Eye (tissue), 1 donor: ENCODE measurements around the gene BCL7A.
A peak's percentile ranks its signal among the peaks of the same experiment; 100 is the strongest.

ENCODE experiments used
- DNase-seq: peaks from one replicate; pipeline ENCODE4 v3.0.0-alpha.2; 2015

Gene BCL7A

DNA sequence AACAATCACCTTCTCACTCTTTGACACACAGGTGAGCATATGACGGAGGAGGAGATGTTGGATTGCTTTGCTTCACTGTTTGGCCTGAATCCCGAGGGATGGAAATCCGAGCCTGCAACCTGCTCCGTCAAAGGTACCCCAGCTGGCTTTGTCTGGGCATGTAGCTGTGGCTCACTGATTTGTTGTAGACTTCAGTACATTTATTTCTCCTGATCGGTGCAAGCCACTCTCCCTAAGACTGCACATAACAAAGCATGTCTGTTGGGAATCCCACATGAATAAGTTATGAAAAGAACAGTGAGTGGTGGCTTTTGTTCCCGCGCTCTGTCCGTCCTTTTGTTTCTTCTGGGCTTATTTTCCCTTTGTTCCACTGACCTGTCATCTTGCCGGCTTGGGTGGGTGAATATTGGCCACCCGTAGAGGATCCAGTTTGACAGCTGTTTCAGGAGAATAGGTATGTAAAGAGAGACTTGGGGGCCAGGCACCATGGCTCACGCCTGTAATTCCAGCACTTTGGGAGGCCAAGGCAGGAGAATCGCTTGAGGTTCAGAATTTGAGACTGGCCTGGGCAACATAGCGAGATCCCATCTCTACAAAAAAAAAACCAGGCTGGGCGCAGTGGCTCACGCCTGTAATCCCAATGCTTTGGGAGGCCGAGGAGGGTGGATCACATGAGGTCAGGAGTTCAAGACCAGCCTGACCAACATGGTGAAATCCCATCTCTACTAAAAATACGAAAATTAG is 20.0 kb upstream of the BCL7A start:
- DNase-seq, result peak; percentile 88

DNA sequence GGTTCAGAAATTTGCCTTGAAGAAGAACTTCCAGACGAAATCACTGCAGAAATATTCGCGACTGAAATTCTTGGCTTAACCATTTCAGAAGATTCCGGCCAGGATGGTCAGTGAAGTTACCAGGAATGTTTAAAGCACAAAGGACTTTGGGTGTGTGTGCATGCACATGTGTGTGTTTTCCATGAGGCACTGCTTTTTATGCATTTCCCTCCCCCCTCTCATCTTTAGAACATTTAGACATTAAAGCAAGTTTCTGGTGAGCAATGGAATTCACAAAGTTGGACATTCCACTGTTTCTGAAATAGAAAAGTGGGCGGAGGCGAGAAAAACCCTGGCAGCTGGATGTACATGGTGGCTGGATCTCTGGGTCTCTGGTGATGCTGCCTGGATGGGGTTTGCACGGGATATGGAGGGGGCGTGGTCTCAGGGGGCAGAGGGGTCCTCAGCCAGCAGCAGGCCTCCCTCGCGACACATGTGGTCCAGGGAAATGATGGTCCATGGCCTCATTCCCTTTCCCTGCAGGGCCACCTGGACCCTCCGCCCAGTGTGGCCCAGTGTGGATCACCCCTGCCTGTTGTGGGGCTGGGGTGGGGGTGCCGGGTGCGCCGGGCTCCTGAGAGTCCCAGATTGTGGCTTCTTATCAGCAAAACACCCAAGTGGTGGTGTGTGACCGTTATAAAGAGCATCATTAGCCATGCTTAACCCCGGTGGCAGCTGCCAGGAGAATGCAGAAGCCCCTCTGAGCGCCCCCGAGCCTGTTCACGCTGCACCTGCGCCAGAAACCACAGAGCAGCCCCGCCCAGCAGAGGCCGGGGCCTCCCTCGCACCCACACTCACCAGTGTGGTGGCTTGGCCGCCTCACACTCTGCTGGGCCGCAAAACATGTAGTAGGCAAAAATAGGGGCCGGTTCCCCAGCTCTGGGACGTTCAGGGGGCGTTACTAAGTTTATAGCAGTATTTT is 17.8 kb upstream of the BCL7A start:
- DNase-seq, result peak; percentile 47

GRCh38 chr12:122004633-122005071 is 17.0 kb upstream of the BCL7A start:
- peak; percentile 41 for DNase-seq

- no peak for DNase-seq
These were observed 16.4 kb upstream of the BCL7A start for GRCh38 chr12:122005252-122005776.

DNA sequence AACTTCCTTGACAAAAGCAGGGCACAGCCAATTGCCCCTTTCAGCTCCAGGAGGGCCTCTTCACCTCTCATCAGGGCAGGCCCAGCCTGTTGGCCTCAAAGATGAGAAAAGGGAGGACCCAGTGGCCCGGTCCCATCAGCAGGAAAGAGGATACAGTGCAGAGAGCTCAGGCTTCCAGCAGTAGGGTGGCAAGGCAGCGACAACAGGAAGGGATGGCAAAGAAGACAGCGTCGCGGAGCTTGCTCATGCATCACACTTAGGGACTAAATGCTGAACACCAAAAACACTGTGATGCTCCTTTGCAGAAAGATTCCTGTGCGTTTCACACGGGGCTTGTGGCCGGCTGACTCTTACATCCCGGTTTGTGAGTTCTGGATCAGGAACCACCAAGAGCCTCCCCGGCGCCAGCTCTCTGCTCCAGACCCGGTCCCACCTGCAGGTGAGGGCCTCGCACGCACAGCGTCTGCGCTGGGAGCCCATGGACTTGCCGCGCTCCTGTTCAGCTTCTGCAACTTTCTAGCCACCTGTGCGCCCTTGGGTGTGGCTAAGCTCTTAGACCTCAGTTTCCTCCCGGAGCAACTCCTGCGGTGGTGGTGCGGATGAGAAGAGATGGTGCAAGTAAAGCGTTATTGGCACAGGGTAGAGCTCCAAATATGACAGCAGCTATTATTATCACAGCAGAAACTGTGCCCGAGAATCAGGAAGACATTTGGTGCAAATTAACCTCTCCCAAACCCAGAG is 15.3 kb upstream of the BCL7A start:
- DNase-seq, result no peak

DNA sequence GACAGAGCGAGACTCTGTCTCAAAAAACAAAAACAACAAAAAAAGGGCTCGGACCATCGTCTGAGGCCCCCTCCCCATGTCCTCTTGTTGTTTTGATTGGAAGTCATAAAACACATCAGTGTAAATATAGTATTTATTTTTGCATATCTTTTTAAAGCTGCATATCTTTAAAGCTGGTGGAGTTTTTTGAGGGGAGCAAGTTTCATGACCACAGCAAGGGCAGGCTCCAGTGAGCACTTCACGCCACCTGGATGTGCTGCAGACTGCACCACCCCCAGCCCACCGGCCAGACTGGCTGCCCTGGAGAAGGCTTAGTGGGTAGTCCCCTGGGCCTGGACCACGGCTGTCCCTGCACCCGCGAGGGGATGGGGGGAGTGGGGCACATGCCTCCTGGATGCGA is 11.9 kb upstream of the BCL7A start:
- no peak for DNase-seq

GRCh38 chr12:122012184-122012583 is 9.5 kb upstream of the BCL7A start:
- no peak for DNase-seq

DNA sequence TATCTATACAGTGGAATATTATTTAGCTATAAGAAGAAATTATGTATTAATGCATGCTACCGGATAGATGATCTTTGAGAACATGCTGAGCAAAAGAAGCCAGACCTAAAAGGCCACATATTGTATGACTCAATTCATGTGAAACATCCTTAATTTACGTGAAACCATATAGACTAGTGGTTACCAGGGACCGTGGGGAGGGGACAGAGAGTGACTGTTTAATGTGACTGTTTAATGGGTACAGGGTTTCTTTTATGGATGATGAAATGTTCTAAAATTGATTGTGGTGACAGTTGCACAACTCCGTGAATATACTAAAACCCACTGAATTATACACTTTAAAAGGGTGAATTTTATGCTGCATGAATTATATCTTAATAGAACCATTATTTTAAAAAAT is 8.5 kb upstream of the BCL7A start:
- DNase-seq, result no peak

GRCh38 chr12:122013791-122014590 is 7.7 kb upstream of the BCL7A start:
- no peak for DNase-seq

DNA sequence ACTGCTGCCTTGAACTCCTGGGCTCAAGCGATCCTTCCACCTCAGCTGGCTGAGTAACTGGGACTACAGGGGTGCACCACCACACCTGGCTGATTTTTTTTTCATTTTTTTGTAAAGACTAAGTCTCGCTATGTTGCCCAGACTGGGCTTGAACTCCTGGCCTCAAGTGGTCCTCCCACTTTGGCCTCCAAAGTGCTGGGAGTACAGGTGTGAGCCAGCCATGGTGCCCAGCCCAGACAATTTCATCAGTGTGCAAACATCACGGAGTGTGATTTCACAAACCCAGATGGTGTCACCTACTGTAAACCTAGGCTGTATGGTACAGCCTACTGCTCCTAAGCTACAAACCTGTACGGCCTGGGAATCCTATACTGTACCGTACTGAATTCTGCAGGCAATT is 6.9 kb upstream of the BCL7A start:
- no peak for DNase-seq

DNA sequence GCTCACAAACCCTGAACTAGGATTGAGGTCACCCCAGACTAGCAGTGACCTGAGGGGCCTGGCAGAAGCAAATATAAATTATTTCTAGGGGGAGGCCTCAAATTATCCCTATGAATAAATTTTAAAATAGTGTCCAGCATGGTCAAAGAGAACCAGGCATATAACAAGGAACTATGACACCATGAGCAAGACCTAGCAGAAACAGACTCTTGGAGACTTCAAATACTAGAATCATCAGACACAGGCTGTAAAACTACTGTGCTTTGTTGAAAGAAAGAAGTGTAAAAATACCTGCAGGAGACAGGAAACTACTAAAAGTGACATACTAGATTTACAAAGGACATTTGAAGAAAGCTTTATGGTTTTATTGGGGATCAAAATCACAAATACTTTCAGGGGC is 3.2 kb upstream of the BCL7A start:
- no peak for DNase-seq

GRCh38 chr12:122018937-122019336 is 2.7 kb upstream of the BCL7A start:
- no peak for DNase-seq

GRCh38 chr12:122020795-122021192 is 890 bp upstream of the BCL7A start:
- DNase-seq, result no peak

DNA sequence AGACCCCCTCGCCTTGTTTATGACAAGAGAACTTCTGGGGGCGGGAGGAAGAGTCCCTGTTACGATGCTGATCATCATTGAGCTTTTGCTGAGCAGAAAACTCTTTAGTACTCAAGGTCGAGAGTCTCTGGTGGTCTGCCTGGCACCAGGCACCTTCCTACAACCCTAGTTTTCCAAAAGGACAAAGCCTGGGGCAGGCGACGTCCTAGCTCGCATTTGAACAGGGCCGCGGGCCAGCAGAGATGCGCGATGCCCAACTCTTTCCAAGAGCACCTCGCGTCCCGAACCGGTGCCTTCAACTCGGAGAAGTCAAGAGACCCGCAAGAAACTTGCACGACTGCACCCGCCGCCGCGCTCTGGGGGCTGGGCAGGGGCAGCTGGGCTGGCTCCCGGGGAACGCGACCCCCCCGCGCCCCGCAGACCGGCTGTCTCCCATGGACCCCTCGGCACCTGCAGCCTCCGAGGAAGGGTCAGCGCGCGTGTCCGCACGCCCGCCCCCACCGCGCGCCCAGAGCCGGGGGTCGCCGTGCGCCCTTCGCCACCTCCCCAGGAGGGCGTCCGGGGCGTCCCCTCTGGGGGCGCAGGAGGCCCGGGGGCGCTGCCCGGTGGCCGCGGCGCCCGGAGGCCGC is 377 bp upstream of the BCL7A start:
- peak; percentile 82 for DNase-seq

DNA sequence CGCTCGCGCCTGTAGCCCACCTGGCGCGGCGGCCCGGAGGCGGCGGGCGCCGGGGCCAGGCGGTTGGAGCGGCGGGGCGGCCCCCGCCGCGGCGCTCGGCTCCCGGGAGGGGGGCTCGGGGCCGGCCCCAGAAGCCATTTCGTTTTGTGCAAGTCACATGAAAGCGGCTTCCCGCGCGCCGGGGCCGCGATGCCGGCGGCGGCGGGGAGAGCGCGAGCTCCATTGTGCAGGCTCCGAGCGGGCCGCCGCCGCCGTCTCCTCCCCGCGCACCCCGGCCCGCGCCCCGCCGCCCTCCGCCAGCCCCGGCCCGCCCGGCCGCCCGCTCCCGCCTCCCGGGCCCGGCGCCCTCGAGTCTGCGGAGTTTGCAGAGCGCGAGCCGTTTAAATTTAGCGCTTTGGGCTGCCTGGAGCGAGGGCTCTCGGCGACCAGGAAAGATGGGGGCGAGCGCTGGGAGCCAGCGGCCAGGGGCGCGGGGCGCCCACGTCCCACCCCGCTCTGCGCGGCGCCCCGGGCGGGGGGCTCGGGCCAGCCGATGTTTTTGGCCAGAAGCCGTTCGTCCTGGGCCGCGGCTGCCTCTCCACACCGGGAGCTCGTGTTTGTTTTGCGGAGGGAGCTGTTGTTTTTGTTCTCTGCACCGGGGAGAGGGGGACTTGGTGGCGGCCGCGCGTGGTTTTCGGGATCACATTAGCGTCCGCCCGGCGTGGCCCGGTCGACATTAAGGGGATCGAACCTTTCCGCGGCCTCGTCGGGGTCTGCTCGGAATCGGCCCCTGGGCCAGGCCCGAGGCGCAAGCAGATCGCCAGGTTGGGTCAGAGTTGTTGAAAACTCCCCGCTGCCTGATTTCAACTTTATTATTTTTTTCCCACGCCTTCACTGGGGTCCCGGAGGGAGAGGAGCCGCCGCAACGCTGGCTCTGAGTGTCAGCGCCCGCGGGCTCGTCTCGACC is 982 bp downstream of the BCL7A start:
- peak; percentile 54 for DNase-seq

GRCh38 chr12:122023339-122024131 is 1.9 kb downstream of the BCL7A start:
- DNase-seq, result peak; percentile 87

DNA sequence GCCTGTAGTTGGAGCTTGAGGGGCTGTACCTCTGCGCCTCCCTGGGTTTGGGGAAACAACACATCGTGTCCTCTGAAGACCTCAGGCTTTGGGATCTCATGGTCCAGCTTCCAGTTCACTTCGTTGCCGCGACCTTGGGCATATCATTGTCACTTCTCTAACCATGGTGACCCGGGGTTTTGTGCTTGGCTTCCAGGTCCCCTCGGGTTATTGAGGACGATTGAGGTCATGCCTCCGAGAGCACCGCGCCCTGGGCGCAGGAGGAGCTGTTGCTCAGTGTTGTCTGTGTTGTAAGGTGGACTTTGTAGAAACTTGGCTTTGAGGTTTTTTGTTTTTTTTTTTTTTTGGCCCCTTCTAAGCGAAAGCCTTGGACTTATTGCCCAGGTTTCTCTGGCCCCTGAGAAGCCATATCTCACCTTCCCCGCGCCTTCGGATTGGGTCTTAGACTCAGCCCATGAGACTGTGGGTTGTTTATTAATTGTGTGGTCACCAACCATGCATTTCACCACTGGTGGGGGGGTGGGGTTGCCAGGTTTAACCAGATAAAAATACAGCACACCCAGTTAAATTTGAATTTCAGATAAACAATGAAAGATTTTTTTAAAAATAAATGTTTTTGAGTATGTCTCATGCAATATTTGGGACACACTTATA is 2.6 kb downstream of the BCL7A start:
- DNase-seq, result no peak

DNA sequence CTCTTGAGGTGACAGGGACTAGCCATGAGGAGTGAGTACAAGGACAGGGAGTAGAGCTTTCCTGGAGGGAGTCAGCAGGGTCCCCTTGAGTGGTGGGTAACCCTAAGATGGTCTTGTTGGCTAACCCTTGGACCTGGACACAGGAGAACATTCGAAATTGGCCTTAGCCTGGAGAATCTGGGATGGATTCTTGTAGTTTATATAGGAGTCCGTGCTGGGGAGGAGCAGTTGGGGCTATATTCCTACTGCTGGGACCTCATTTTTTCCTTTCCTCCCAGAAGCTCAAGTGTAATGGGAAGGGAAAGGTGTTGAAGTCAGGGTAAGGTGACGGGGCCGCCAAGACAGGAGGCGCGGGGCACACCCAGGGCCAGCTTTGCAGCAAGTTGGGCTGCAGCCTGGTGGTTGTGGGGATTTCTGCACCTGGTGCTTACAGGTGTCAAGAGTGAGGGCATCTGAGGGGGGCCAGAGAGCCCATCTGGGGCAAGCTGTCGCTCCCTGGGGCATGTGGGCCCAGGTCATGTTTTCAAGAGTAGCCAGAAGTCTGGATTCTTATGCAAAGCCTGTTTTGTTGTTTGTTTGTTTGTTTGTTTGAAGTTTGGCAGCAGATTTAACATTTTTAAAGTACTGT is 5.1 kb downstream of the BCL7A start:
- no peak for DNase-seq
